DMS79 treated with DMSO at 0.1 percent for 48 hours (cell line): Measurements from ENCODE around the gene ARHGEF38.
"Not testable (repeated sequence)": the region's sequence is repeated elsewhere in the genome, so short reads cannot be mapped to it uniquely, and the experiment has no call there.

Experiments used
- DNase-seq: peaks from one replicate; lab custom pipeline; 2025; lab: John Stamatoyannopoulos, UW

ARHGEF38 gene

DNA sequence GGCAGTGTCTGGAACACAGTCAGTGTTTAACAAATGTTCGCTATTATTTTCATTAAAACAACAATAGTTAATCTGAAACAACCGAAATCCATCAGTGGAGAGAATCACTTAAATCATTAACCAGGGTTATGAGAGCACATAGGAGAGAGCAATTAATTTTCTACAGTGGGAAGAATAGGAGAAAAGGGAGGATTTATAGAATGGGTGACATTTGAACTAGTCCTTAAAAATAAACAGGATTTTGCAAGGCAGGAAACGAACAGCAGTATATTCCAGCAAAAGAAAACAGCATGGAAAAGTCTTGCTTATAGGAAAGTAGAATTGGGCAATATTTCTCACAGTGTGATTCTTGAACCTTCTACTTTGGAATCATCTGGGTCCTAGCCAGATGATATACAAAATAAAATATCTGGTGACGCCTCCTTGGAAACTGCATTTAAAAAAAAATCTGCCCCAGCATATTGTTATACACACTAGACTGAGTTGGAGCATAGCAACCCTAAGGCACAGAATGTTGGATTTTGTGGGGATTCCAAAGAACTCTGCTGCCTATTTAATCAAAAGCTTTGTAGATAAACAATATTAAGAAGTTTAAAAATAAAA lies 100.0 kb downstream of the ARHGEF38 start:
- no peak for DNase-seq

GRCh38 chr4:105657117-105657765 lies 104.8 kb downstream of the ARHGEF38 start:
- no peak for DNase-seq

DNA sequence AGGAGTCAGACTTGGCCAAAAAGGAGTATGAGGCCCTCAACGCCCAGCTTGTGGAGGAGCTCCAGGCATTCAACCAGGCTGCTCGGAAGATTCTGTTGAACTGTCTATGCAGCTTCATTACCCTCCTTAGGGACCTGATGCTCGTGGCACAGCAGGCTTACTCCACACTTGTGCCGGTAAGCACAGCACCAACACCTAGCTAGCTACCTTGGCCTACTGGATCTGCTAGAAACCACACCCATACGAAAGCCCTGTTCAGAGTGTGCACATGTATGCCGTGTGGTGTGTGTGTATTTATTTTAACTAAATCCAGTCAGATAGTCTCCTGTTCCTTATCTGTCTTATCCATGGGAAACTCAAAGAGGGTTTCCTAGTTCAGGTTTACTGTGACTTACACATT lies 106.8 kb downstream of the ARHGEF38 start:
- DNase-seq: no peak

DNA sequence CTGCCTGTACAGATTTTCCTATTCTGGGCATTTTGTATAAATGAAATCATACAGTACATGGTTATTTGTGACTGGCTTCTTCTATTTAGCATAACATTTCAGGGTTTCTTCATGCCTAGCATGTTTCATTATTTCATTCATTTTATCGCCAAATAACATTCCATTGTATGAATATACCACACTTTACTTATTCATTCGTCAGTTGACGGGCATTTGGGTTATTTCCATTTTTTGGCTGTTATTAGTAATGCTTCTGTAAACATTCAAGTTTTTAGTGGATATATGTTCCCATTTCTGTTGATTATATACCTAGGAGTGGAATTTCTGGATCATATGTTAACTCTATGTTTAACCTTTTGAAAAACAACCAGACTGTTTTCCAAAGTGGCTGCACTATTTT lies 108.6 kb downstream of the ARHGEF38 start:
- DNase-seq: no peak

- DNase-seq: no peak
Observed at GRCh38 chr4:105662935-105663675, 110.7 kb downstream of the ARHGEF38 start.

GRCh38 chr4:105666693-105667092 lies 114.3 kb downstream of the ARHGEF38 start:
- no peak for DNase-seq

- no peak for DNase-seq
Observed at GRCh38 chr4:105670684-105671083, 118.3 kb downstream of the ARHGEF38 start.

GRCh38 chr4:105671301-105671700 lies 118.9 kb downstream of the ARHGEF38 start:
- DNase-seq: no peak

- no peak for DNase-seq
Observed at GRCh38 chr4:105674011-105674410, 121.6 kb downstream of the ARHGEF38 start.

GRCh38 chr4:105677709-105678108 lies 125.3 kb downstream of the ARHGEF38 start:
- no peak for DNase-seq

GRCh38 chr4:105679186-105679585 lies 126.8 kb downstream of the ARHGEF38 start:
- DNase-seq: no peak

DNA sequence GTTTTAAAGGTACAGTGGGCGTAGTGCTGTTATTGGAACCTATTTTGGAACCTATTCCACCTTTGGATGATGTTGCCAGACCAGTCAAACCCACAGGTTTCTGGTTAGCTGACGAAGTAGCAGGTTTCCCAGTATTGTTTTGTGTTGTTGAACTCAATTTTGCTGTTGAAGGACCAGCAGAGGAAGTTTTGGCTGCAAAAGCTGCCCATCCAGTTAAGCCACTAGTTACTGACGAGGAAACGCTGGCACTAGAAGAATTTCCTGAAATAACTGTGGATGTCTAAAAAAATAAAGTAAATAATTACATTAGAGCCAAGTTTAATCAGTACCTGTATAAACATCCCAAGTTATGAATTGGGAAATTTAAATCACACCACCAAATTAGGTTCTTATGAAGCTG lies 130.6 kb downstream of the ARHGEF38 start:
- no peak for DNase-seq

- no peak for DNase-seq
Observed at GRCh38 chr4:105686571-105686970, 134.2 kb downstream of the ARHGEF38 start.

GRCh38 chr4:105694812-105695211 lies 142.4 kb downstream of the ARHGEF38 start:
- DNase-seq: not testable (repeated sequence)

DNA sequence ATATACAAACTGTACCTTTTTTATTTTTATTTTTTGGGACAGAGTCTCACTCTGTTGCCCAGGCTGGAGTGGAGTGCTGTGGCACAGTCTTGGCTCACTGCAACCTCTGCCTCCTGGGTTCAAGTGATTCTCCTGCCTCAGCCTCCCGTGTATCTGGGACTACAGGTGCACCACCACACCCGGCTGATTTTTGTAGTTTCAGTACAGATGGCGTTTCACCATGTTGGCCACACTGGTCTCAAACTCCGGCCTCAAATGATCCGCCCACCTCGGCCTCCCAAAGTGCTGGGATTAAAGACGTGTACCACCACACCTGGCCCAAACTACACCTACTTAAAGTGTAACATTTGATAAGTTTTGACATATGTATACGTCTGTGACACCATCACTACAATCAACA lies 143.4 kb downstream of the ARHGEF38 start:
- not testable (repeated sequence) for DNase-seq

GRCh38 chr4:105698607-105699006 lies 146.2 kb downstream of the ARHGEF38 start:
- no peak for DNase-seq

DNA sequence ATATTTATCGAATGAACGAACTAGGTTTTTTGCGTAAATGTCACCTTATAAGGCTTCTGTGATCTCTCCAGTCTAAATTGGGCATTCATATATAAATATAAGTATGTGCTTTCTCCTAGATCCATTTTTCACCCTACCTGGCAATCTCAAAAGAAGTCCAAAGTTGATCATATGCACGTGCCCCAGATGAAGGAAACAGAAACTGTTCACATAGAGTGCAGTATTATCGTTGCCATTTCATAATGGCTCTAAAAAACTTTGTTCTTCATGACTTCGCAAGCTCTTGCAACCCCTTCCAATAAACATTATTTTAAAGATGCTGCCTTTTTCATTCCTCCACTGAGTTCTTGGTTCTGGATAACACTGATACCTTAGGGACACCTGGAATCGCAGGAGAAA lies 155.4 kb downstream of the ARHGEF38 start:
- no peak for DNase-seq

DNA sequence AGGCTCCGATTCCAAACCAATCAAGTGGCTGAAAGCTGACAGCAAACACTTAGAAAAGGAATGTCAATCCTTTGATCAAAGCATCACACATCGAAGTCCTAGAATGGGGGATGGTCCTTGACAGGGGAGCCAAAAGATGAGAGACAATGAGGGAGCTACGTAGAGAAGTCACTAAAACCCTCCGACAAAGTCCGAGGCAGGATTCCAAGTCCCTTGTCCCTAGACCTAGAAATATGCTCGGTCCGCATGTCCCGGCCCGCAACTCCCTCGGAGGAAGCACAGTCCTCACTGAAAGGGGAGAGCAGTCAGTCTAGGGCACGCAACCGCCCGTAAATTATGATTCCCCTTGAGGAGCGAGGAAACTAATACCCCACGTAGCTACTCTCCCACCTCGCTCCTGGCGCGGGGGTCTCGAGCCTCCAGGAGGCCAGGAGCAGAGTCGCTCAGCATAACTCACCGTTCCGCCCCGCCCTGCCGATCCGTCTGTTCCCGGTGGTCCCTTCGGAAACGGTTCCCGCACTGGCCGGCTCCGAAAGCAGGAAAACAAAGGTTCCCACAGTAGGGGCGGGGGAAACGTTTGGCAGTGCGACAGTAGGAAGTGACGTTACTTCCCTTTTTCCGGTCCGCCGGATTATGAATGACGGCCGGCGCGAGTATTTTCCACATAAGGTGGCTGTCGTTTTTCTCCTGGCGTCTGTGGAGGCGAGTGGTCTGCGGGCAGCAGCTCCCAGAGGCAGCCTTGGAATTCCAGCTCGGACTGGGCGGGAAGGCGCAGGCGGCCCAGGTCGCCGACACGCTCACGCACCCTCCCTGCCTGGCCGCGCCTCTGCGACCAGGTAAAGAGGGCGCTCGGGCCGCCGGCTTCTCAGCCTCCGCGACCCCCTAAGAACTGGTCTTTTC lies 156.0 kb downstream of the ARHGEF38 start, which contains the start of the genes GSTCD and INTS12:
Gene GSTCD, plus strand, starts transcription at position 604 of the 900 bp plus-strand sequence. CDS start 8,830 bp downstream, outside the sequence.
Gene INTS12, minus strand, starts transcription at position 509 of the 900 bp plus-strand sequence. CDS start 8,684 bp downstream, outside the sequence.
- DNase-seq: peak; percentile 68

GRCh38 chr4:105709081-105709450 lies 156.6 kb downstream of the ARHGEF38 start:
- peak; percentile 2 for DNase-seq

DNA sequence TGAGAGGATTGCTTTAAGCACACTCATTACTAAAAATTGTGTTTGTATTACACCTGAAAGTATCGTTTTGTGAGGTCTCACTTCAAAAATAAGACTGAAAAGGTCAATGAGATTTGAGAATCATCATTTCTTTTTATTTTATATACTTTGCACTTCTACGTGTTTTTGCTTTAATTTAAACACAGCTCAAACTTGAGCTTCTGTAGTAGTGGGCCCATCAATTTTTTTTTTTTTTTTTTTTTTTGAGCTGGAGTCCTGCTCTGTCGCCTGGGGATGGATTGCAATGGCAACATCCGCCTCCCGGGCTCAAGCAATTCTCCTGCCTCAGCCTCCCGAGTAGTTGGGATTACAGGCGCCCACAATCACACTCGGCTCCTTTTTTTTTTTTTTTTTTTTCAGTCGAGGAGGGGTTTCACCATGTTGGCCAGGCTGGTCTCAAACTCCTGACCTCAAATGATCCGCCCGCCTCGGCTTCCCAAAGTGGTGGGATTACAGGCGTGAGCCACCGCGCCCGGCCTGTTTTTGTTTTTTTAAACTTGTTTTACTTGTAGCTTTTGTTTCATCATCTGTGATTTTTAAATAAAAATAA lies 157.7 kb downstream of the ARHGEF38 start:
- no peak for DNase-seq

DNA sequence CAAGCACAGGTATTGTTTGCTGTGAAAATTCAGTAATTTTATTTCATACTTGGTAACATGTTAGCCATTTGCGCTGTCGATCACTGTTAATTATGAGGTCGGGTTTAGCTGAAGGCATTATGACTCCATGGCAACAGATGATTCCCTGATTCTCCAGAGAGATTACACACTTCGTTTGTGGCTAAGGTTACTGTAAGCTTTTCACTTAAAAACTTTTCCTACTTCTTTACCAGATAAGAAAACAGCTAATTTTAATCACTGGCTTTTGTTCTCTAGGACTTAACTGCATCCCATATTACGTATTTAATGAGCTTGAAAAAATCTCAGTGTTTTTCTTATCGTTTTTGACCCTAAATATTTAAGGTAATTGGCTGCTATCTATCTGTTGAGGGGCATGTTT lies 158.3 kb downstream of the ARHGEF38 start:
- DNase-seq: no peak

DNA sequence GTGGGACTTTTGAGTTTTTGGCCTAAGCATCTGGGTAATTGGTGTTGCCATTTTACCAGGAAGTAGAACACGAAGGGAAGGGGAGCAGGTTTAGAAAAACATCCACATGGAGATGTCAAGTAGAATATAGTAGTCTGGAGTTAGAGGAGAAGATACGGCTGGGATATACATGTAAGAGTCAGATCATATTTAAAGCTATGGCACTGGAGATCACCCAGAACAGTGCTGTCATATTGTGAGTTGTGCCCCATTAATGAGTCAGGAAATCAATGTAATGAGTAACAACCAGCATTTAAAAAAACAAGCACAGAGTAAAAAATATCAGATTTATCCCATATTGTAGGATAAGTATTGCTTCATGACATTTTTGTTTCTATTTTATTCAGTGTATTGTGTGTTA lies 160.3 kb downstream of the ARHGEF38 start:
- DNase-seq: no peak
